ENCODE results near the gene PNPLA1.

PNPLA1 gene

DNA sequence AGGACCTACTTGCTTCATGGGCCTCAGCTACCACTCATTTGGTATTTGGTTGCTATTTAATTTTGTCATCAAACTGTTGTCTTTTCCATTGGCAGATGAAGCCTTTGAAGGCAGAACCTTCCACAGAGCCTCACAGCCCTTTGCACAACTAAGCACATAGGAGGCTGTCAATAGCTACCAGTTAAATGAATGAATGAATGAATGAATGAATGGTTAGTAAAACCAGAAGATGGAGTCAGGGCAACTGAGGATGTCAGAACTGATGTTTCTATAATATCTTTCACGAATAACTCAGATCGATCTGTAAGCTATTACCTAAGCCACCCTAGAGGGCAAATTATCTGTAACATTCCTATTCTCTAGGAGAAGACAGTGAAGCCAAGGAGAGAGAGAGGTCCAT, 47.8 kb downstream of the PNPLA1 start:
- no peak for DNase-seq (ENCODE audit: low read depth)

DNA sequence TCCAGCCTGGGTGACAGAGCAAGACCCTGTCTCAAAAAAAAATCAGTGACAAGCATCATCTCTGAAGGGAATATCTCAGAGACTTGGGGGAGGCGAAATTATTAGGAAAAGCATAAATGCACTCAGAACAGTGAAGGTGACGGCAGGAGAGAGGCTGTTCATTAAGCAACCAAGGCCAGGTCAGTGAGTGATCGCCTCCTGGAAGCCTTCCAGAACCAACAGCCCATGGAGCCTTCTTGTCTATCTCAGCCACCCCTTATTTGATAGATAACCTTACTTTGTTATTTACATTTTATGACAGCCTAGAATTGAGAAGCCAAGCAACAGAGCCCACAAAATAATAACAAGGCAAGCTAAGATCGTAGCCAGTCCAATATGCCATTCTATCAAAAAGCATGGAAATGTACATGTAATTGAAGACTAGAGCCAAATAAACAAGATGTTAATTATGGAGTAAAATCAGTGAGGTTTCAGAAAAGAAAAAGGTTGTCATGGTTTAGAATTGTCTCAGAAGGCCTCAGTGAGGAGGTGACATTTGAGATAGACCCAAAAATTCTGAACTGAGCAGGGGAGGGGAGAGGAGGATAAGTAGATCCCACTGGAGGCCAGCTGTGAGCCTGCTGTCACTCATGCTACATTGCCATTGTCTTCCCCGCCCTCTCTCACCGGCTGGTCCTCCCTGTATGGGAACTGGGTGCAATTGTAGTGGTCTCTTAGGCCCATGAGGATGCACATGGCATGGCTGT, 49.0 kb downstream of the PNPLA1 start:
- no peak for DNase-seq (ENCODE audit: low read depth)

DNA sequence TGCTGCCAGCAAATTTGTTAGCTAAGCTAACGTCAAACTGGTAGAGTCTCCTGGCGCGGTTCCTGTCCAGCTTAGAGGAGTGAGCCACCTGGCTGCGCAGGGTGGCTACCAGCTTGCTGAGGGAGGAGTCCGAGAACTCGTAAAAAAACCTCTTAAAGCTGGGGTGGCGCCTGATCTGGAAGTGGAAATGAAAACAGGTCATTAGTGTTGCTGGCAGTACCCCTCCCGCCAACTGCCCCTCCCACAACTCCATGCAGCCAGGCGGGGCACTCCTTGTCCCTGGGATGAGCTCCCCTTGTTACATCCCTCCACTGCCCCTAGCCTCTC, 49.5 kb downstream of the PNPLA1 start:
- no peak for DNase-seq (ENCODE audit: low read depth)

DNA sequence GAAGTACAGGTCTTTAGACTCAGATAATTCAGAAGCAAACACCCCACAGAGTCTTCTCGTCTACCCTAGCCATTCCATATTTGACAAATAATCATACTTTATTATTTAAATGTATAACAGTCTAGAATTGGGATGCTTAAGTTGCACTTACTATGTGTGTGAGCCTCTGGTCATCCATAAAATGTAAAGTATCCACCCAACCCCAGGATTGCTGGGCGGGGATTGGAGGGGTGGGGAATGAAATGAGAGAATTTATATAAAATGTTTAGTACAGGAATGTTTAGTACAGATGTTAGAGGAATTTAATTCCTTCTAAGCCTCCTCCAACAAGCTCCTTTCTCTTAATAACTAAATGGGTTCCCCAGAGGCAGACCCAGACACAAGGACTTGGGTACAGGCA, 50.0 kb downstream of the PNPLA1 start:
- no peak for DNase-seq (ENCODE audit: low read depth)

DNA sequence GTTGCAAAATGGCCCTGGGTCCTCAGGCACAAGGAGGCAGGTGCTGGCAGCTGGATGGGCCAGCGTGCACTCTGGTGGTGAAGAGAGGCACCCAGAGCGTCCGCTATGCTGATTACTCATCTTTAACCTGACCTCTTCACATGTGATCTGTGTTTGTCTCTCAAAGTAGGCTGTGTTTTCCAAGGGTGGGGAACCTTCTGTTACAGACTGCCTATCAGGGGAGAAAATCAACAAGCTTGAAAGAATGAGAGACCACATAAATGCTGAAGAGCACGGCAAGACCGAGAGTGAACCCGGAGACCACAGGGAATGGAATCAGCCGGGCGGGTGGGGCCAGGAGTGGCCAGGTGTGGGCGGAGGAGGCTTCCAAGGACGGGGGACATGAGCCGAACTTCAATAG, 50.6 kb downstream of the PNPLA1 start:
- no peak for DNase-seq (ENCODE audit: low read depth)

DNA sequence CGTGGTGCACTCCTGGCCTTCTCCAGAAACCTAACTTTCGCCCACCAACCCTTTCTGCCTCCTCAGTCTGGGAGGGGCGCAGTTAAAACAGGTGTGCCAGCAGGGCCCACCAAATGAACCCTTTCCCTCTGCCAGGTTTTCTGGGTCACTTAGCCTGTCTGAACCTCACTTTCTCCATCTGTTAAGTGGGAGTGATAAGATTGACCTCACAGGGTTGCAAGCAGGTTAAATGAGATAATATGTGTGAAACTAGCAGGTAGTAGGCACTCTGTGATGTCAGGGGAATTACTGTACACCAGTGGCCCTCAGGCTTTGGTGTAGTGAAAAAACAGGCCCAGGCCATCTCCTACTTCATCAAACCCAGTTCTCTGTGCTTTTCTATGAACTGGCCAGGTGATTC, 52.7 kb downstream of the PNPLA1 start:
- DNase-seq (ENCODE audit: low read depth), result no peak

DNA sequence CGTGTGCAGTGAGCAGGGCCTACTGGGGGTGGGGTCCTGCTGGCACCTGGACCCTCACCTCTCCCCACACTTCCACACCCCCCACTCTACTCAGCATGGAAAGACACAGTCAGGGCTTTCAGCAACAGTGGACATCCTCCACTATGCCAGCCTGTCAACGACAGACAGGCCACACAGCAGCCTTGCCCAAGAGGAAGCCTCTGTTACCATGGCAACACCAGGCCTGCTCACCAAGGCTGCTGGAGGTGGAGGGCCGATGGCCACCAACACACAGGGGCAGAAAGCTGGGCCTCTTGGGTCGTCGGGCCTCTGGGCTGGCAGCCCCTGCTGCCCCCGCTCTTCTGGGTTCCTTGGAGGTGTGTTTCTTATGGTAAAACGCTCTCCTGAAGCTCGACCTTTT, 53.2 kb downstream of the PNPLA1 start:
- no peak for DNase-seq (ENCODE audit: low read depth)

DNA sequence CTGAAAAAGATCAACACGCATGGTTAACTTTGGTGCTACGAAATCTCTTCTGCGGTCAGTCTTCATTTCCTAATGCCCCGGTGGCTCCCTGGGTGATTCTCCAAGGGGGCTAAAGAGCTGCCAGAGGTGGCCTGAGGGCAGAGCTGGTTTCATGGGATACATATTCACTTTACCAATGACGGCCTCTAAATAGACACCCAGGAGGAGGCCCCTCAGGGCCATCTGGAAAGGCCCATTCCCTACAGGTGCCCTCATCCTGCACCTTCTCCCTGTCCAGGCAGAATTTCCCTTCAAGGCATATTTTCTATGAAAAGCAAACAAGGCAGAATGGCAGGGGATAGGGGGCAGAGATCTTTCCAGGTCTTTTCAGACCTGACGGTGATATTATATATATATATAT, 54.3 kb downstream of the PNPLA1 start:
- DNase-seq (ENCODE audit: low read depth), result no peak

DNA sequence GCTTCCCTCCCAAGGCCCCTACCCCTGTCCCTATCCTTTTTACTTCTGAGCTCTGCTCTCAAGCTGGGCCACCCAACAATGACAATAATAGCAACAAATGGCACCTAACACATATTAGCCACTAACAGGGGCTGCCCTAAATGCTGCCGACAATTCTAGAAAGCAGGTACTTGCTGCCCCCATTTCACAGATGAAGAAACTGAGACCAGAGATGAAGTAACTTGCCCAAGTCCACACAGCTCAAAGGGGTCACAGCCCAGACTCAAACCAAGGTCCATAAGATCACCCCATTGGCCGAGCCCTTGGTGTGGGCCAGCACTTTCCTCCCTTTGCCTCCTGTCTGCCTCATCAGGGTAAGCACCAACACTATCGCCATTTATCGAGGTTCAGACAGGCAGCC, 54.9 kb downstream of the PNPLA1 start:
- DNase-seq (ENCODE audit: low read depth), result no peak

DNA sequence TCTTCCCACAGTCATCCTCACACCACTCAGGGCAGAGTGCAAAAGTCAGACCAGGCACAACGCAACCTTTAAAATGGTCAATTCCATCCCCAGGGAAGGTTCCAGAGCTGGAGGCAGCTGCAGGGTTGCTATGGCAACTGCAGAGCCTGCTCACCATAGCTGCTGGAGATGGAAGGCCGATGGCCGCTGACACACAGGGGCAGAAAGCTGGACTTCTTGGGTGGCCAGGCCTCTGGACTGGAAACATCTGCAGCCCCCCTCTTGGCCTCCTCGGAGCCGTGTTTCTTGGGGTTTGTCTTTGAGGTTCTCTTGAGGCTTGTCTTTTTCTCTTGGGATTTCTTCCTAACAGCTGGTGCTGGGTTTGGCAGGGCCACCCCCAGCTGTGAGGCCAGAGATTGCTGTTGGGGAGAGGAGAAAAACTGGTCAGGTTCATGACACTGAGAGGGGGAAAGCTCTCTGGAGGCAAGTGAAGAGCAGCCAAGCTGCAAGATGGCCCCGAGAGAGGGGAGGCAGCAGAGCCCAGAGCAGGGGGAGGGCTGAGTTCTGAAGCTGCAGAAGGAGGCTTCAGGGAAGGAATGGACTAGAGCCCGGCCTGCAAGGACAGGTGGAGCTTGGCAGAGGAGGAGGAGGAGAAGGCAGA, 56.6 kb downstream of the PNPLA1 start:
- no peak for DNase-seq (ENCODE audit: low read depth)

DNA sequence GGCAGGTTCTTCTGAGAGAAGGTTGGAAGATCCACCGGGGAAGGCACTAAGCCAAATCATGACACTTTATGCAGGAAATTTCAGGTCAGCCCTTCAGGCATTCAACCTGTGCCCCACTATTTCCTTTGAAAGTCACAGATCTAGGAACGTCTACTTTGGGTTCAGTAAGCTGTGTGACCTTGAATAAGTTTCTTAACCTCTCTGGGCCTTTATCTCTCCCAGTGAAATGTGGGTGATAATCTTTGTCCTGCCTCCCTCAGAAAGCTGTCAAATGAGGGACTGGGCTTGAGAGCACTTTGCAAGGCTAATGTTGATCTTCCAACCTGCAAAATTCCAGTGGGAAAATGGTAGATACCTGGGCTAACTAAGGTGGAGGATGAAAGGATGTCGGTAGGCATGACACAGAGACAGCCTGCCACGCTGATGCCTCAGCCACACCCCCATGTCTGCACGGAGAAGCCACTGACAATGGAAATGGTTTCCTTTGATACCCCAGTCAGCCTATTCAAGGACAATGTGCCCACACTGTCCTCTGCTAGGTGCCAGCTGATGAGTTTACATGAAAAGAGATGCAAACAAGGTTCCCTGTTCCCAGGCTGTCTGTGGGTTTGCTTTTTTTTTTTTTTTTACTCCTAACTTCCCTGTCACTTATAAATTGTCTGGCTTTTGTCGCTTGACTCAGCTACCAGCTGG, 57.5 kb downstream of the PNPLA1 start:
- no peak for DNase-seq (ENCODE audit: low read depth)

DNA sequence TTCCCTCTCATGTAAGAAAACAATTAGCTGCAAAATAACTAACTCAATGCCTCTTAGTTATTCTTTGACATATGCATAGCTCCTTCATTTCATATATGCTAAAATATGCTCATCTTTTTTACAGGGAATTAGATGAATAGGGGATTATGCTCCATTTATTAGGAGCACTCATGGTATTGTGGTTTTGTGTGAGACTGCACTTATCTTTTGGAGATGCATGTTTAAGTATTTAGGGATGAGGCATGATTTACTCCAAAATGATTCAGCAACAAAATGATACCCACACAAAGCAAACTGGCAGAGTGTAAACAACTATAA, 58.0 kb downstream of the PNPLA1 start:
- no peak for DNase-seq (ENCODE audit: low read depth)

DNA sequence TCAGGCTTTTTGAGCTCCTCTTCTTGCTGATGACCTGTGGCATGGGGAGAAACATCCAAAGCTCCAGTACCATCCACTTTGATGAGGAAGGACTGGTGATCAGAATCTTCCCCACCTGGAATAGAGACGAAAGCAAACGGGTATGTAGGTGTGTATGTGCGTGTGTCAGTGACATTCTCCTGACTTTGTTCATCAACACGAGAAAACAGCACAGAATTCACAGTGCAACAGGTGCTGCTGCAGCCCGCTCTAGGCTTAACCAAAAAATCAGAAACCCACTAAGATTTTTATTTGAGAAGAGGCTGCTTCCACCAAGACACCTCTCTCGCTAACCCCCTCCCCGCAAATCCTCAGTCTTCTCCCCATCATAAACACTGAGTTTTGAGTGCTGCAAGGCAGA, 58.7 kb downstream of the PNPLA1 start:
- no peak for DNase-seq (ENCODE audit: low read depth)

DNA sequence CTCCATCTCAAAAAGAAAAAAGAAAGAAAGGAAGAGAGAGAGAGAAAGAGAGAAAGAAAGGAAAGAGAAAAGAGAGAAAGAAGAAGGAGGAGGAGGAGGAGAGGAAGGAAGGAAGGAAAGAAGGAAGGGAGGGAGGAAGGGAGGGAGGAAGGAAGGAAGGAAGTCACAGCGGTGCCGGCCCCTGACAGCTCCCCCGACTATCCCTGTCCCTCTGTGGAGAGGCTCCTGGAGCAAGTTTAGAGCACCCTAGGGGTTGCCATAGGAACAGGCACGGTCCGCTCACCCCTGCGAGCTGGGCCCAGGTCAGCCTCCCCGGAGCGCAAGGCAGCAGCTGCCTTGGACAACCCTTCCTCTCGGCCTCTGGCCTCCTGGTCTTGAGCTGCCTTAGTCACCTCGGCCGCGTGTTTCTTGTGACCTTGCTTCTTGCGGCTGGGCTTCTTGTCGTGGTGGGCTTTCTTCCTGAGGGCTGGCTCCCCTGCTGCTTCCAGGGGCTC, 60.0 kb downstream of the PNPLA1 start:
- no peak for DNase-seq (ENCODE audit: low read depth)

DNA sequence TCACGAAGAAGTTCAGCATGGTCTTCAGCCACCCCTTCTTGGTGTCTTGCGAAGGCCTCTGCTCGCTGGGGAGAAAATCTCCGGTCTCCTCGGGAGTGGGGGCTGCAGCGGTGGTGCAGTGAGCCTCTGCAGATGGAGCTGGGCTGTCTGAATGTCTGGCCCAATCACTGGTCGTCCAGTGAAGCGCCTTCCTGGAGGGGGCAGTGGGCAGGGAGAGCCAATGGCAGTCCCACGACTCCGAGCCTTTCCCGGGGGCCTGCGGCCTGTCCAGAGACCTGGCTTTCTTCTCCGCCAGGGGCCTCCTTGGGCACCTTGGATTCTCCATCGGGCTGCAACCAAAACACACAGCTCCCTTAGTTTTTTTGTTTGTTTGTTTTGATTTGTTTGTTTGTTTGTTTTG, 60.5 kb downstream of the PNPLA1 start:
- DNase-seq (ENCODE audit: low read depth), result no peak

DNA sequence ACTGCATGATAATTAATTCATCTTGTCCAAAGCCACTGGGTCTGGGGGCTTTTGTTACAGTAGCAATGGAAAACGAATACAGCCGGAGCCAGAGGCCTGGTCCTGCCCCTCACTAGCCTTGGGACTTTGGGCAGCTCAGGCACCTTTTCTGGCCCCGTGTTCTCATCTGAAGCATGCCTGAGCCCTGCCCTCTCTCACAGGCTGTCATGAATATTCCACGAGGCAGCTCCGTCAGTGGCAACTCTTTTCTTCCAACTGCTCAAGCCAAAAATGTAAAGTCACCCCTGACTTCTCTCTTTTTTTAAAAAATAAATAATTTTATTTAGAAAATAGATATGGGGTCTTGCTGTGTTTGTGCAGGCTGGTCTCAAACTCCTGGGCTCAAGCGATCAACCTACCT, 61.5 kb downstream of the PNPLA1 start:
- no peak for DNase-seq (ENCODE audit: low read depth)

DNA sequence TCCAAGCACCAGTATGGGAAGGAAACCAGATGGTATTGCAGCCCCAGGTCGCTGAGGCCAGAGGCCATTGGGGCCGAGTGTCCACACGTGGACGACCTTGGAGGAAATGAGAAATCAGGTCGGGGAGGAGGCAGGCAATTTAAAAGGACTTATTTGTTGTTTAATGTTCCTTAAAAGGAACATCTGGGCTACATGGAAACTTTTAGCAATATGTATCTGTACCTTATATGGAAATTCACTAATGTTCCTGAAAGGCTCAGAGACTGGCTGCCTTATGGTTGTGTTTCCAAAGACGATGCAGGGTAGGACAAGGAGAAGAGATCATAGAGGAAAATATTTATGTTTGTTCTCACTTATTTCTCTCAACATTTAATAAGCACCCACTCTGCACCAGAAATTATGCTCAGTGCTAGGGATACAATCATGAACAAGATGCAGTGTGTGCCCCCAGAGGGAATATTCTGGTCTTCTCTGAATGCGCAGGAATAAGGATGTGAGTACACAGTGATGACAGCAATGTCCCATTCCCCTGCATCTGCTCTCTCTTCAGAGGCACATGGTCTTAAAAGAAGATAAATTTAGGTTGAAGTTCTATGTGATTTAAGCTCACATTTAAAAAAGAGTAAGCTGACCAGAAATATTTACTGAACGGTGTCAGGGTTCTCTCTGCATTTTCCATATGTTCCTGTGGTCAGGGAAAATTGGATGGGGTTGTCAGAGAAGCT, 63.5 kb downstream of the PNPLA1 start:
- no peak for DNase-seq (ENCODE audit: low read depth)

DNA sequence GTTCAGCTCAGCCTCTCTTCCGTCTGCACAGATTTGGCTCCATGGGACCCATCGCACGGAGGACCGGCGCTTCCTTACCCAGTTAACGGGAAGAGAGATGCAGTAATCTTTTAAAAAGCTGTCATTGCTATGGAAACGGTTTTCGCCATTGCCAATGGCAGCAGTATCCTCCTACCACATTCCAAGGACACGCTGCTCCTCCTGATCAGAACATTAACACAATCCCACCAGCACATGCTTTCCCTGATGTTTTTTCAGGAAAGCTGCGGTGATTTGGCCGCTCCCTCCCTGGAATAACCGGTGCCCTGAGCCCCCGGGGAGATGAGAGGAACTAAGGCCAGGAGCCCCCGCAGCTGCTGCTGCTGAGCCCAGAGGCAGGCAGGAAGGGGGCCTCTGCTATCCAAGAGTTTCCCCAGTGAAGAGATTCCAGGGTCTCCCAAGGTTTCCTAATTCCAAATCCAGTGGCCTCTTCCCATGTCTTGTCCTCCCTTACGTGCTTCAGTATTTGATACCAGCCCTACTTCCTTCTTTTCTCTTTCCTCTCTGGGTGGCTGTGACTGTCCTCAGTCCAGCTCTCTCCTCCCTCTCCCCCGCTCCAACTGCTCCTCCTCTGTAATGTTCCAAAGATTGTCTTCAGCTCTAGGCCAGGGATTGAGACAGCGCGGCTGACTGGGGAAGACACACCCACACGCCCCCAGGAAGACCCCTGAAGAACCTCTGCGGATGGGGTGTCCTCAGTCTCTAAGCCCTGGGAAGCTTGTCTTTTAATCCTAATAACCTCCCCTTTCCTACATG, 64.3 kb downstream of the PNPLA1 start:
- DNase-seq (ENCODE audit: low read depth), result no peak

DNA sequence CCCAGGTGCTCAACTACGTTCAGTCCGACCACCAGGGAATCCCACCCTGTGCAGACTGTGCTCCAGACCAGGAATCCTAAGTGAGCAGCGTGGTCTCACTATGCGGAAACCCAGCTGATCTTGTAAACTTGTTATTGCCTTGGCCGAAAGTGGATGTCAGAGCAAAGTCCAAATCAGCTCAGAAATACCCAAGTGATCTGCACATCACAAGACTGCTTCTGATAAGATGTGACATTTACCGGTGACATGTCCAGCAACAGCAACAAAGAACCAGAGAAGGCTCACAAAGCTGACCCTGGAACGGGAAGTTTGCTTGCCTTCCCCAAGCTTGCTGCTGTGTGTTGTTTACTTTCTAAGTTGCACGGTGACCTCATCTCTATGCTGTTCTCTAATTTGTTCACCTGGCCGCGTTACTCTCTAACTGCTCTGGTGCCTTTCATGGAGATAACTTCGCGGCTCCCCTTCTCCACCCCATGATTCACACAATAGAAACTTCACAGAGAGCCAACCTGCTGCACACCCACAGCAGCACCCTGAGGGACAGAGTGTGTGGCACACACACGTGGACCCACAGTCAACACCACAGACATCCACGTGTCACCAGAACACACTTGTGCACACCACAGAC, 65.1 kb downstream of the PNPLA1 start:
- no peak for DNase-seq (ENCODE audit: low read depth)

DNA sequence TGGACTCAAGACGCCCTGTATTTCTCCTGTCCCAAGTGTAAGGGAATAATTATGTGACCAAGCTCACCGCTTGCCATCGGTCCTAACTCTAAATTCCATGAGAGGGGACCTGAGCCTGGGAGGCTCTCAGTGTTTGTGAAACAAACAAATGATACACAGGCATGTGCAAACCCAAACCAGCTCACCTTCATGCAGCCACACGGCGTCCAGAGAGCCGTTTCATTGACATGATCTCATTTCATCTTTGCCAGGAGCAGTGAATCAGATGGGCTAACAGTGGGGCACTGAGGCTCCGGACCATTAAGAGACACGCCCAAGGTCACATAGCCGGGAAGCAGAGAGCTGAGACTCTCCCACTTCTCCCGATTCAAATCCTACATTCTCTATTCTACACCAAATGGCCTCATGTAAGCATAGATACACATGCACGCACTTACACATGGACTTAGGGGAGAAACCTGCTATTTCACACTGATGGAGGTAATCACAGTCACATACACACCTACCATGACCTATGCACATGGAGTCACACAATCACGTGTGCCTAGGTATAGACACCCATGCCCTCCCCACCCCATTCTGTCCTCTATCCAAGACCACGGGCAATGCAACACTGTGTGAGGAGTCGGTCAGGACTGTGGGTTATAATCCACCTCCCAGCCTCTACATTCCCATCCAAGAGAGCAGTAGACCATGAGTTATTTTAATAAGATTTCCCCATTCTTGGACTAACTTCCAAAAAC, 65.8 kb downstream of the PNPLA1 start:
- DNase-seq (ENCODE audit: low read depth), result no peak

DNA sequence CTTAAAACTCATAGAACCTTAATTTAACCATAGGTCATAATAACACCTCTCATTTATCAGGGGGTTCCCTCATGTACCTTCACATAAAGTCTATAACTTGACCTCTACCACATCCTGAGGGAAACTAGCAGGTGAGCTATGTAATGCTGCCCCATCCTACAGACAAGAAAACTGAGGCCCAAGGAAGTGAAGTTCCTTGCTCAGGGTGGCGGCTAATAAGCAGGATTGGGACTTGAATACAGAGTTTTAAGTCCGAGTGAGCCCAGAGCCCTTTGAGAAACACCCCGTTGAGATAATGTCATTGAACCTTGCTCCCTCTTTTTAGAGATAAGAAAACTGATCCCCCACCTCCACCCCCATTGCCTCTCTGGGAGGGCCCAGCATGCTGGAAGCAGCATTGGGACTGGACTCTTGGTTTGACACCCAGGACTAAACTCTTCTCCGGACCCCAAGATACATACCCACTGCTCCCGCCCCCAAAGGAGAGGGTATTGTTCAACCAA, 66.4 kb downstream of the PNPLA1 start:
- no peak for DNase-seq (ENCODE audit: low read depth)

All from iris pigment epithelial cell (primary cell).